Measurements from ENCODE around the gene TOR3A.
A peak's percentile ranks its signal among the peaks of the same experiment; 100 is the strongest.

The TOR3A gene

GRCh38 chr1:179079113-179079761 lies 2.6 kb upstream of the TOR3A start:
- Histone ChIP-seq H3K79me2 (ENCODE audit: control insufficient read depth, insufficient read depth, low read length, poor library complexity) (peaks cover 2% of the 10 kb centered on the region), H3K79me1 (ENCODE audit: low read length) (peaks cover 5% of the 10 kb centered on the region), H3K4me3 (ENCODE audit: low read depth, low read length) (no peak overlapping the region), H3K14ac (ENCODE audit: low read length) (no peak overlapping the region), H4K12ac (ENCODE audit: low read depth, low read length) (no peak overlapping the region), H3K4me2 (ENCODE audit: low read length) (no peak overlapping the region), H3K4ac (ENCODE audit: low read depth, low read length) (no peak overlapping the region), H2BK120ac (ENCODE audit: insufficient read depth, low read length, poor library complexity) (no peak overlapping the region), H2BK5ac (ENCODE audit: low read depth, low read length, poor library complexity) (no peak overlapping the region), H3K9me3 (ENCODE audit: insufficient read depth, low read depth, low read length) (no peaks in the 10 kb centered on the region), H3K23ac (ENCODE audit: low read length) (no peak overlapping the region), H3K18ac (ENCODE audit: low read length) (no peak overlapping the region), H2AFZ (ENCODE audit: insufficient read depth, low read length, poor library complexity) (no peak overlapping the region), H2BK12ac (ENCODE audit: low read length) (no peak overlapping the region), H3K27ac (ENCODE audit: low read depth, low read length) (no peak overlapping the region), H4K91ac (ENCODE audit: low read depth, low read length) (no peak overlapping the region), H3K4me1 (ENCODE audit: control insufficient read depth in 1 of 2, insufficient read depth in 2 of 2, low read length in 2 of 2) (peaks cover 8 to 11% of the 10 kb centered on the region in 2 experiments), H3K36me3 (ENCODE audit: control insufficient read depth in 1 of 2, insufficient read depth in 2 of 2, low read length in 2 of 2) (peaks cover 0 to 3% of the 10 kb centered on the region in 2 experiments), H3K9ac (ENCODE audit: low read length) (no peak overlapping the region), H2AK5ac (ENCODE audit: low read length) (no peak overlapping the region), H3K27me3 (ENCODE audit: insufficient read depth, low read length) (no peaks in the 10 kb centered on the region), H4K8ac (ENCODE audit: low read depth, low read length) (no peak overlapping the region)
- DNase-seq, result peak; percentile 56 to 90
- no CpG with 5 or more reads among the region's 18 CpGs for WGBS (ENCODE audit: extremely low coverage, insufficient coverage, insufficient read length)

- DNase-seq, result no peak
- Histone ChIP-seq H3K9me3 (ENCODE audit: insufficient read depth, low read depth, low read length) (peaks cover 2% of the 10 kb centered on the region), H3K36me3 (ENCODE audit: control insufficient read depth in 1 of 2, insufficient read depth in 2 of 2, low read length in 2 of 2) (peaks cover 6 to 7% of the 10 kb centered on the region in 2 experiments), H2BK12ac (ENCODE audit: low read length) (no peak overlapping the region), H3K4ac (ENCODE audit: low read depth, low read length) (no peak overlapping the region), H4K12ac (ENCODE audit: low read depth, low read length) (peak overlapping the region; percentile 39), H4K91ac (ENCODE audit: low read depth, low read length) (peak overlapping the region; percentile 45), H2BK5ac (ENCODE audit: low read depth, low read length, poor library complexity) (no peak overlapping the region), H2AFZ (ENCODE audit: insufficient read depth, low read length, poor library complexity) (peak overlapping the region; percentile 77), H3K18ac (ENCODE audit: low read length) (peak overlapping the region; percentile 16), H3K4me3 (ENCODE audit: low read depth, low read length) (peak overlapping the region; percentile 89), H3K23ac (ENCODE audit: low read length) (no peak overlapping the region), H3K4me1 (ENCODE audit: control insufficient read depth in 1 of 2, insufficient read depth in 2 of 2, low read length in 2 of 2) (peaks cover 8 to 11% of the 10 kb centered on the region in 2 experiments), H3K79me2 (ENCODE audit: control insufficient read depth, insufficient read depth, low read length, poor library complexity) (peaks cover 2% of the 10 kb centered on the region), H4K8ac (ENCODE audit: low read depth, low read length) (peak overlapping the region; percentile 77), H3K14ac (ENCODE audit: low read length) (peak overlapping the region; percentile 27), H3K27me3 (ENCODE audit: insufficient read depth, low read length) (no peaks in the 10 kb centered on the region), H2AK5ac (ENCODE audit: low read length) (no peak overlapping the region), H3K9ac (ENCODE audit: low read length) (no peak overlapping the region), H3K4me2 (ENCODE audit: low read length) (peak overlapping the region; percentile 71), H3K79me1 (ENCODE audit: low read length) (peaks cover 5% of the 10 kb centered on the region), H3K27ac (ENCODE audit: low read depth, low read length) (peak overlapping the region; percentile 19), H2BK120ac (ENCODE audit: insufficient read depth, low read length, poor library complexity) (no peak overlapping the region)
- no CpG with 5 or more reads among the region's 18 CpGs for WGBS (ENCODE audit: extremely low coverage, insufficient coverage, insufficient read length)
These were observed 794 bp upstream of the TOR3A start for GRCh38 chr1:179080866-179081686.

GRCh38 chr1:179082333-179082998 lies 596 bp downstream of the TOR3A start:
- Histone ChIP-seq H2BK12ac (ENCODE audit: low read length) (no peak overlapping the region), H3K4ac (ENCODE audit: low read depth, low read length) (peak overlapping the region; percentile 25), H4K8ac (ENCODE audit: low read depth, low read length) (peak overlapping the region; percentile 82), H3K14ac (ENCODE audit: low read length) (peak overlapping the region; percentile 58), H4K12ac (ENCODE audit: low read depth, low read length) (peak overlapping the region; percentile 55), H3K4me1 (ENCODE audit: control insufficient read depth in 1 of 2, insufficient read depth in 2 of 2, low read length in 2 of 2) (peaks cover 8 to 11% of the 10 kb centered on the region in 2 experiments), H3K18ac (ENCODE audit: low read length) (peak overlapping the region; percentile 79), H3K27ac (ENCODE audit: low read depth, low read length) (peak overlapping the region; percentile 69), H3K36me3 (ENCODE audit: control insufficient read depth in 1 of 2, insufficient read depth in 2 of 2, low read length in 2 of 2) (peaks cover 8 to 12% of the 10 kb centered on the region in 2 experiments), H2BK120ac (ENCODE audit: insufficient read depth, low read length, poor library complexity) (peak overlapping the region; percentile 54), H3K9ac (ENCODE audit: low read length) (peak overlapping the region; percentile 92), H3K4me2 (ENCODE audit: low read length) (peak overlapping the region; percentile 71), H2BK5ac (ENCODE audit: low read depth, low read length, poor library complexity) (peak overlapping the region; percentile 38), H4K91ac (ENCODE audit: low read depth, low read length) (peak overlapping the region; percentile 78), H3K9me3 (ENCODE audit: insufficient read depth, low read depth, low read length) (peaks cover 2% of the 10 kb centered on the region), H3K79me2 (ENCODE audit: control insufficient read depth, insufficient read depth, low read length, poor library complexity) (peaks cover 2% of the 10 kb centered on the region), H3K27me3 (ENCODE audit: insufficient read depth, low read length) (no peaks in the 10 kb centered on the region), H3K4me3 (ENCODE audit: low read depth, low read length) (peak overlapping the region; percentile 89), H2AK5ac (ENCODE audit: low read length) (no peak overlapping the region), H3K23ac (ENCODE audit: low read length) (no peak overlapping the region), H3K79me1 (ENCODE audit: low read length) (peaks cover 5% of the 10 kb centered on the region), H2AFZ (ENCODE audit: insufficient read depth, low read length, poor library complexity) (peak overlapping the region; percentile 53)
- DNase-seq, result peak; percentile 4 to 38
- no CpG with 5 or more reads among the region's 52 CpGs for WGBS (ENCODE audit: extremely low coverage, insufficient coverage, insufficient read length)

GRCh38 chr1:179082999-179083335 lies 1.1 kb downstream of the TOR3A start:
- peak overlapping the region; percentile 23 for H2AFZ ChIP-seq (ENCODE audit: insufficient read depth, low read length, poor library complexity)
- peak overlapping the region; percentile 71 for H3K4me2 ChIP-seq (ENCODE audit: low read length)
- no peak overlapping the region for H3K14ac ChIP-seq (ENCODE audit: low read length)
- H3K27ac ChIP-seq (ENCODE audit: low read depth, low read length), result no peak overlapping the region
- H3K4me3 ChIP-seq (ENCODE audit: low read depth, low read length), result peak overlapping the region; percentile 89
- H2BK12ac ChIP-seq (ENCODE audit: low read length), result no peak overlapping the region
- H2AK5ac ChIP-seq (ENCODE audit: low read length), result no peak overlapping the region
- H3K27me3 ChIP-seq (ENCODE audit: insufficient read depth, low read length), result no peaks in the 10 kb centered on the region
- H3K79me2 ChIP-seq (ENCODE audit: control insufficient read depth, insufficient read depth, low read length, poor library complexity), result peaks cover 2% of the 10 kb centered on the region
- H4K91ac ChIP-seq (ENCODE audit: low read depth, low read length), result no peak overlapping the region
- no peak overlapping the region for H3K23ac ChIP-seq (ENCODE audit: low read length)
- peaks cover 8 to 12% of the 10 kb centered on the region in 2 experiments for H3K36me3 ChIP-seq (ENCODE audit: control insufficient read depth in 1 of 2, insufficient read depth in 2 of 2, low read length in 2 of 2)
- peaks cover 8 to 11% of the 10 kb centered on the region in 2 experiments for H3K4me1 ChIP-seq (ENCODE audit: control insufficient read depth in 1 of 2, insufficient read depth in 2 of 2, low read length in 2 of 2)
- H3K18ac ChIP-seq (ENCODE audit: low read length), result no peak overlapping the region
- H3K4ac ChIP-seq (ENCODE audit: low read depth, low read length), result no peak overlapping the region
- no CpG with 5 or more reads among the region's 3 CpGs for WGBS (ENCODE audit: extremely low coverage, insufficient coverage, insufficient read length)
- H3K9ac ChIP-seq (ENCODE audit: low read length), result no peak overlapping the region
- no peak overlapping the region for H4K12ac ChIP-seq (ENCODE audit: low read depth, low read length)
- no peak overlapping the region for H2BK120ac ChIP-seq (ENCODE audit: insufficient read depth, low read length, poor library complexity)
- no peak overlapping the region for H2BK5ac ChIP-seq (ENCODE audit: low read depth, low read length, poor library complexity)
- DNase-seq, result no peak
- H3K79me1 ChIP-seq (ENCODE audit: low read length), result peaks cover 5% of the 10 kb centered on the region
- no peak overlapping the region for H4K8ac ChIP-seq (ENCODE audit: low read depth, low read length)
- H3K9me3 ChIP-seq (ENCODE audit: insufficient read depth, low read depth, low read length), result peaks cover 2% of the 10 kb centered on the region

All from trophoblast cell (in vitro differentiated cells and primary cell).